ENCODE measurements around the gene OR1I1. TPM values are rescaled to one million over a fixed set of nuclear protein-coding genes. Genes with fewer than 3 reads are reported as not detected.

The OR1I1 gene
- total RNA-seq, 1 experiment from 2014 or later = not detected

GRCh38 chr19:15087182-15087581, 5.2 kb downstream of the OR1I1 start:
- intact Hi-C loops (cut with micrococcal nuclease; ENCODE audit: unreplicated experiment) = no loop called here
- Histone ChIP-seq H3K9me2 (ENCODE audit: insufficient read depth) (no peaks in the 10 kb centered on the region), H3K79me2 (ENCODE audit: low read depth) (no peaks in the 10 kb centered on the region), H3K27me3 (ENCODE audit: insufficient read depth, low read depth) (no peaks in the 10 kb centered on the region), H2AFZ (no peak overlapping the region), H3K27ac (no peak overlapping the region), H4K20me1 (ENCODE audit: insufficient read depth) (no peaks in the 10 kb centered on the region), H3F3A (ENCODE audit: insufficient read depth, low read depth) (peaks cover 8% of the 10 kb centered on the region; the same call in 1 of the 2 replicates), H3K4me3 (no peak overlapping the region), H3K4me2 (no peak overlapping the region), H3K9me3 (ENCODE audit: insufficient read depth, low read depth) (no peaks in the 10 kb centered on the region), H3K4me1 (replicated peaks; ENCODE audit: insufficient read depth) (peaks cover 8% of the 10 kb centered on the region), H3K36me3 (ENCODE audit: low read depth) (no peaks in the 10 kb centered on the region)
- no peak for DNase-seq
- POLR2A ChIA-PET (ENCODE audit: unreplicated experiment) = no interaction called here
- no TSS peak for BruUV-seq (replicated peaks)
- CTCF ChIA-PET = no interaction called here
- TF ChIP-seq, protein P1, sequence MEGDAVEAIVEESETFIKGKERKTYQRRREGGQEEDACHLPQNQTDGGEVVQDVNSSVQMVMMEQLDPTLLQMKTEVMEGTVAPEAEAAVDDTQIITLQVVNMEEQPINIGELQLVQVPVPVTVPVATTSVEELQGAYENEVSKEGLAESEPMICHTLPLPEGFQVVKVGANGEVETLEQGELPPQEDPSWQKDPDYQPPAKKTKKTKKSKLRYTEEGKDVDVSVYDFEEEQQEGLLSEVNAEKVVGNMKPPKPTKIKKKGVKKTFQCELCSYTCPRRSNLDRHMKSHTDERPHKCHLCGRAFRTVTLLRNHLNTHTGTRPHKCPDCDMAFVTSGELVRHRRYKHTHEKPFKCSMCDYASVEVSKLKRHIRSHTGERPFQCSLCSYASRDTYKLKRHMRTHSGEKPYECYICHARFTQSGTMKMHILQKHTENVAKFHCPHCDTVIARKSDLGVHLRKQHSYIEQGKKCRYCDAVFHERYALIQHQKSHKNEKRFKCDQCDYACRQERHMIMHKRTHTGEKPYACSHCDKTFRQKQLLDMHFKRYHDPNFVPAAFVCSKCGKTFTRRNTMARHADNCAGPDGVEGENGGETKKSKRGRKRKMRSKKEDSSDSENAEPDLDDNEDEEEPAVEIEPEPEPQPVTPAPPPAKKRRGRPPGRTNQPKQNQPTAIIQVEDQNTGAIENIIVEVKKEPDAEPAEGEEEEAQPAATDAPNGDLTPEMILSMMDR (conservative IDR thresholded peaks at IDR 0.05) = no peak
- no peak for TF ChIP-seq EZH2 (IDR thresholded peaks at IDR 0.05; ENCODE audit: low read depth)

GRCh38 chr19:15091918-15092753, 10.1 kb downstream of the OR1I1 start:
- H3K9me2 ChIP-seq (ENCODE audit: insufficient read depth) = no peaks in the 10 kb centered on the region
- H3K27ac ChIP-seq = no peak overlapping the region
- H3K27me3 ChIP-seq (ENCODE audit: insufficient read depth, low read depth) = no peaks in the 10 kb centered on the region
- H3K4me1 ChIP-seq (replicated peaks; ENCODE audit: insufficient read depth) = peaks cover 18% of the 10 kb centered on the region
- peak; percentile 38 to 74 for DNase-seq
- no peak overlapping the region for H3K4me3 ChIP-seq
- peak overlapping the region; percentile 37 for H3K4me2 ChIP-seq
- TF ChIP-seq, protein P1 (conservative IDR thresholded peaks at IDR 0.05) = peak; percentile 88
- no peak for TF ChIP-seq EZH2 (IDR thresholded peaks at IDR 0.05; ENCODE audit: low read depth)
- intact Hi-C loops (cut with micrococcal nuclease; ENCODE audit: unreplicated experiment) = loop anchor here (1.0 kb wide), 2 partner anchors 58 to 464 kb away; no protein-coding TSS in a partner anchor
- H3K9me3 ChIP-seq (ENCODE audit: insufficient read depth, low read depth) = no peaks in the 10 kb centered on the region
- H3K79me2 ChIP-seq (ENCODE audit: low read depth) = no peaks in the 10 kb centered on the region
- ChIA-PET CTCF (interaction anchor here (0.5 to 1.5 kb wide), 16 partner anchors 10 to 1599 kb away, joined by 3 to 22 read pairs (median 5); partner anchors contain the start of genes CYP4F12, CYP4F3 and ZNF333), POLR2A (ENCODE audit: unreplicated experiment) (interaction anchor here (0.6 to 0.7 kb wide), 3 partner anchors 103 to 161 kb away, joined by 27 to 53 read pairs (median 38); no protein-coding TSS in a partner anchor)
- peaks cover 15% of the 10 kb centered on the region; the same call in 1 of the 2 replicates for H3F3A ChIP-seq (ENCODE audit: insufficient read depth, low read depth)
- no peak overlapping the region for H2AFZ ChIP-seq
- no peaks in the 10 kb centered on the region for H3K36me3 ChIP-seq (ENCODE audit: low read depth)
- no peaks in the 10 kb centered on the region for H4K20me1 ChIP-seq (ENCODE audit: insufficient read depth)
- no TSS peak for BruUV-seq (replicated peaks)

GRCh38 chr19:15093001-15093400, 11.0 kb downstream of the OR1I1 start:
- intact Hi-C loops (cut with micrococcal nuclease; ENCODE audit: unreplicated experiment) = no loop called here
- Histone ChIP-seq H3K4me1 (replicated peaks; ENCODE audit: insufficient read depth) (peaks cover 18% of the 10 kb centered on the region), H3K27ac (no peak overlapping the region)

More at GRCh38 chr19:15093001-15093400, 11.0 kb downstream of the OR1I1 start:
- Histone ChIP-seq H4K20me1 (ENCODE audit: insufficient read depth) (no peaks in the 10 kb centered on the region), H3K36me3 (ENCODE audit: low read depth) (no peaks in the 10 kb centered on the region), H3K79me2 (ENCODE audit: low read depth) (no peaks in the 10 kb centered on the region), H3K9me2 (ENCODE audit: insufficient read depth) (no peaks in the 10 kb centered on the region), H3F3A (ENCODE audit: insufficient read depth, low read depth) (peaks cover 15% of the 10 kb centered on the region; the same call in 1 of the 2 replicates), H3K27me3 (ENCODE audit: insufficient read depth, low read depth) (no peaks in the 10 kb centered on the region), H3K4me3 (no peak overlapping the region), H3K4me2 (no peak overlapping the region), H3K9me3 (ENCODE audit: insufficient read depth, low read depth) (no peaks in the 10 kb centered on the region), H2AFZ (no peak overlapping the region)
- CTCF ChIA-PET = no interaction called here
- TF ChIP-seq, protein P1 (conservative IDR thresholded peaks at IDR 0.05) = no peak
- TF ChIP-seq EZH2 (IDR thresholded peaks at IDR 0.05; ENCODE audit: low read depth) = no peak
- no peak for DNase-seq
- POLR2A ChIA-PET (ENCODE audit: unreplicated experiment) = no interaction called here
- BruUV-seq (replicated peaks) = no TSS peak

All from PC-9 (cell line).